Omental fat pad (tissue), 4 donors: ENCODE results near the gene MT1G. TPM values are rescaled to one million over a fixed set of nuclear protein-coding genes. Genes with fewer than 3 reads are reported as not detected.

Experiments
- ATAC-seq: fragments of 150-250 bp; one replicate; pipeline ENCODE4 v1.9.1; 2016; ENCODE audit warnings: mild to moderate bottlenecking, moderate library complexity; ENCODE audit not compliant: low FRiP score
- DNase-seq: peaks from one replicate; pipeline ENCODE4 v3.0.0-alpha.2; 2019; ENCODE audit warnings: low spot score
- total RNA-seq, 4 donors: library from RNA; depleted of rRNA; stranded (reverse); fragments of >200 nt; gene quantifications; one replicate each; pipeline ENCODE4 v1.1.0, GENCODE V29; 2016
- TF ChIP-seq, protein P1 (sequence below), 3 donors: fragments of 450-650 bp; IDR thresholded peaks; one replicate each; pipeline ENCODE4 v1.5.1; 2016 to 2017; ENCODE audit warnings: antibody characterized with exemption in 3 of 3, mild to moderate bottlenecking in 3 of 3, moderate library complexity in 2 of 3

The MT1G gene
- total RNA-seq, 4 donors from 2014 or later: 31.4 to 1,270 (median 197) TPM

DNA sequence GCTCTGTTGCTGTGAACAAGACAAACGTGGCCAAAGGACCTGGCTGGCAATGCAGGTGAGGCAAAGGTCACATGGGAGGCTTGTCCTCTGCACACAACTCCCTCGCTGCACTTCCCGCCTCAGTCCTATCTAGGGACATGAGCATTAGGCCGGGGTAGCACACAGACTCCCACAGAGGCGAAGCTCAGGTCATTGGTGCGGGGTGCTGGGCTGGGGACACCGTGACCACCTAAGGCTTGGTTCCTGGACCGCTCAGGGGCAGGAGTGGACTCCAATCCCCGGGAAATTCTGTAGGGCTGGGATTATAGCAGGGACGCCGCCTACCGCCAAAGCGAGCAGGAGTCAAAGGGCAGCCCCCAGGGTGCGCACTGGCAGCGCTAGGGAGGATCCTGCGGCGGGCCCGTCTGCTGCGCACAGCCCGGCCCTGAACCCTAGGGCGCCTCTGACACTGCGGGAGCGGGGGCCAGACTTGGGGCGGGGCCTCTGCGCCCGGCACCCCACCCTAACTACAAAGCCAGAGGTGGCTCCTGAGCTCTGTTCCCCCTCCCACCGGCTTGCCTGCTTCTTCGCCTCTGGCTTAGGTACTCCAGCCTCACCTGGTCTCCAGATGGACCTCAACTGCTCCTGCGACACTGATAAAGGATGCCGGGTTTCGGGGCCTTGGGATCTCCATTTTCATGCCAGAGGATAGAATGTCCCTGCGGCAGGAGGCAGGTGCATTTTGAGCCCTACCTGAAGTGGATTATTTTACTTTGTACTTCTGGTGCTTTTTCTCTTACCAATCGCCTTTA is 20.0 kb downstream of the MT1G start:
- no peak for DNase-seq
- ATAC-seq: no peak
- TF ChIP-seq, protein P1, sequence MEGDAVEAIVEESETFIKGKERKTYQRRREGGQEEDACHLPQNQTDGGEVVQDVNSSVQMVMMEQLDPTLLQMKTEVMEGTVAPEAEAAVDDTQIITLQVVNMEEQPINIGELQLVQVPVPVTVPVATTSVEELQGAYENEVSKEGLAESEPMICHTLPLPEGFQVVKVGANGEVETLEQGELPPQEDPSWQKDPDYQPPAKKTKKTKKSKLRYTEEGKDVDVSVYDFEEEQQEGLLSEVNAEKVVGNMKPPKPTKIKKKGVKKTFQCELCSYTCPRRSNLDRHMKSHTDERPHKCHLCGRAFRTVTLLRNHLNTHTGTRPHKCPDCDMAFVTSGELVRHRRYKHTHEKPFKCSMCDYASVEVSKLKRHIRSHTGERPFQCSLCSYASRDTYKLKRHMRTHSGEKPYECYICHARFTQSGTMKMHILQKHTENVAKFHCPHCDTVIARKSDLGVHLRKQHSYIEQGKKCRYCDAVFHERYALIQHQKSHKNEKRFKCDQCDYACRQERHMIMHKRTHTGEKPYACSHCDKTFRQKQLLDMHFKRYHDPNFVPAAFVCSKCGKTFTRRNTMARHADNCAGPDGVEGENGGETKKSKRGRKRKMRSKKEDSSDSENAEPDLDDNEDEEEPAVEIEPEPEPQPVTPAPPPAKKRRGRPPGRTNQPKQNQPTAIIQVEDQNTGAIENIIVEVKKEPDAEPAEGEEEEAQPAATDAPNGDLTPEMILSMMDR (IDR thresholded peaks at IDR 0.05): no peak

DNA sequence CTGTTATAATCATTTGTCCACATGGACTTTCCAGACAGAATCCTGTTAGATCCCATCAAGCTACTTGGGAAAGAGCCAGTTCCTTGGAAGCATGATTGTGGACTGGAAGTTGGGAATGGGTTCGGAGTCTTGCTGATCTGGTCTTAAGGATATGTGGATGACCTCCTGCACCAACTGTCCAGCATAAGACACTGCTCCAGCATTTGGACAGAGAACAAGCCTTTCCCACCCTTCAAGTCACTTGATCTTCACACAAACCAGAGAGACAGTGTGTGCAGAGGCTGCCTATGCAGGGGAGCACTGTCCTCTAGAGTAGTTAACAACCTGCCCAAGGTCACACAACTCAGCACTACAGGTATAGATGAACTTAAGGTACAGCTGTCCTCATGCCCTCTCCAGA is 22.0 kb downstream of the MT1G start:
- DNase-seq (no peak), ATAC-seq (no peak)
- TF ChIP-seq, protein P1 (IDR thresholded peaks at IDR 0.05): no peak

DNA sequence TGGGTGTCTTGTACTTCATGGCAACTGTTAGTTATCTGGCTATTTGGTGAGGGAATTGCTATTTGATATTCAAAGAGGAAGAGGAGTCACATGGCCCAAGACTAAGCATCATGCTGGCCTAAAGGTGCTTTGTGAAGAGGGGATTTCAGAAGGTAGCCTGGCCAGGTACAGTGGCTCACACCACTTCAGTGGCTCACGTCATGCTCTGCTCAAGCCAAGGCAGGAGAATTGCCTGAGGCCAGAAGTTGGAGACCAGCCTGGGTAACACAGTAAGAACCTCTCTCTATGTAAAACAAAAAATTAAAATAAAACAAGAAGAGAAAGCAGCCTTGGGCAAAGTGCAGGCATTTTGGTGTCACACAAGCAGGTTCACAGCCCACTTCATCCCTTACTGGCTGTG is 22.6 kb downstream of the MT1G start:
- TF ChIP-seq, protein P1 (IDR thresholded peaks at IDR 0.05): no peak
- DNase-seq (no peak), ATAC-seq (no peak)

DNA sequence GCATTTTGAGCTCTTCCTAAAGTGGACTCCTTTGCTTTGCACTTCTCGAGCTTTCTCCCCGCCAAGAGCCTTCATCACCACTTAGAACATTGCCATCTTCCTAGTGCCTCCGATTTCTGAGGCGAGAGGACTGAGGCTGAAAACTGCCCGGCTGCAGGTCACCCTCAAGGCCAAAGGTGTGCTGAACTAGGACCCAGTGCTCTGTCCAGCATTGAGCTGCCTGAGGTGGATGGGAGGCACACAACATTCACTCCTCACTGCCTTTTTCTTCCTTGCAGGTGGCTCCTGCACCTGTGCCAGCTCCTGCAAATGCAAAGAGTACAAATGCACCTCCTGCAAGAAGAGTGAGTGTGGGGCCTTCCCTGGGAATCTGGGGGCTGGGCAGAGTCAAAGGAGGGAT is 24.0 kb downstream of the MT1G start:
- DNase-seq: no peak
- TF ChIP-seq, protein P1 (IDR thresholded peaks at IDR 0.05): no peak
- ATAC-seq: no peak

DNA sequence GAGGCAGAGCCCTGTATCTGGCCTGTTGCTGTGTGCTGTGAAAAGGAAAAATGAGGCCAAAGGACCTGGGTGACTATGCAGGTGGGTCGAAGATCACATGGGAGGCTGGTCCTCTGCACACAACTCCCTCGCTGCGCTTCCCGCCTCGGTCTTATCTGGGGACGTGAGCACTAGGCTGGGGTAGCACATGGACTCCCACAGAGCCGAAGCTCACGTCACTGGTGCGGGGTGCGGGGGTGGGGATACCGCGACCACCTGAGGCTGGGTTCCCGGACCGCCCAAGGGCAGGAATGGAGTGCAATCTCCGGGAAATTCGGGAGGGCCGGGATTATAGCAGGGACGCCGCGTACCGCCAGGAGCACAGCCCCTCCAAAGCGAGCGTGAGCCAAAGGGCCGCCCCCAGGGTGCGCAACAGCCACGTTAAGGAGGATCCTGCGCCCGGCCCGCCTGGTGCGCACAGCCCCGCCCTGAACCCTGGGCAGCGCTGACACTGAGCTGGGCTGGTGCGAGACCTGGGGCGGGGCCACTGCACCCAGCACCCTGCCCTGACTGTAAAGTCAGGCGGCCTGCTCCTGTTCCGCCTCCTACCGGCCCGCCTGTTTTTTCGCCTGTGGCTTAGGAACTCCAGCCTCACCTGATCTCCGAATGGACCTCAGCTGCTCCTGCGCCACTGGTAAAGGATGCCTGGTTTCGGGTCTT is 24.6 kb downstream of the MT1G start:
- TF ChIP-seq, protein P1 (IDR thresholded peaks at IDR 0.05): no peak
- DNase-seq (peak; percentile 68), ATAC-seq (peak; percentile 95)

DNA sequence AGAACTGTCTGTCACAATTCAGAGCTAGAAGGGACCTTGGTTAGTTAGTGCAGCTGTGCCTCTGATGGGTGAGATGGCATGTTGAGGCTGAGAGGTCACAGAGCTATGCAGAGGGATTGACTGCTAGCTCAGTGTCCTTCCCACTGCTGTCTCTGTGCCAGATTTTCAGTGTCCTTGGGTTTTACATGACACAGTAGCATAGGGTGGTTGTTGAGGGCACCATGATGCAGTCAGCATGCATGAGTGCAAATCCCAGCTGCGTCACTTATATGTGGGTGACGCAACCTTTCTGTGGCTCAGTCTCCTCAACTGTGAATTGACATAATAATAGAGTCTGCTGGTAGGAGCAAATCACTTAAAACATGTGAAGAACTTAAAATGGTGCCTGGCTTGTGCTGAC is 26.7 kb downstream of the MT1G start:
- ATAC-seq: no peak
- TF ChIP-seq, protein P1 (IDR thresholded peaks at IDR 0.05): no peak
- DNase-seq: no peak

DNA sequence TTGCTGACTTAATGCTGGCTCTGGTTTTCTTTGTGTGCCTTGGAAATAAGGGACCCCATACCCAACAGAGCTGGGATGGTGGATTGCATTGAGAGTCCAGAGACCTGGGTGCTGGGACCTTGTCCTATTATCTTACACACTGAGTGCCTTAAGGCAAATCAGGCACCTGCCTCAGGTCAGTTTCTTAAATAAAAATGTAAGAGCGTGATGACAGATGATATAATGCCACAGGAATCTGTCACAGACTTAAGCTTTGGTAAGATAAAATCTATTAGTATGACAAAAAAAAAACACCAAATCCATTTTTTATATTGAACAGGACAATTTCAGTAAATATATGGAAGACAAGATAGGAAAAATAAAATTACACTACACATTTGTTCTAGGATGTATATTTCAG is 27.8 kb downstream of the MT1G start:
- TF ChIP-seq, protein P1 (IDR thresholded peaks at IDR 0.05): no peak
- DNase-seq: no peak

More for the DNA sequence above, 27.8 kb downstream of the MT1G start:
- ATAC-seq: no peak
